GM19043 (cell line): ENCODE measurements around the gene SLCO1C1.
"Not testable (repeated sequence)": the region's sequence is repeated elsewhere in the genome, so short reads cannot be mapped to it uniquely, and the experiment has no call there.

ENCODE experiments used
- ATAC-seq: cut with Tn5 transposase; IDR thresholded peaks from one replicate; pipeline ENCODE4 v1.9.1; 2021; ENCODE audit warnings: low read depth; ENCODE audit not compliant: unreplicated experiment

SLCO1C1 gene

GRCh38 chr12:20783796-20784357, 88.7 kb downstream of the SLCO1C1 start:
- ATAC-seq = not testable (repeated sequence)

- ATAC-seq = no peak
Observed at GRCh38 chr12:20792971-20793370, 97.8 kb downstream of the SLCO1C1 start.

DNA sequence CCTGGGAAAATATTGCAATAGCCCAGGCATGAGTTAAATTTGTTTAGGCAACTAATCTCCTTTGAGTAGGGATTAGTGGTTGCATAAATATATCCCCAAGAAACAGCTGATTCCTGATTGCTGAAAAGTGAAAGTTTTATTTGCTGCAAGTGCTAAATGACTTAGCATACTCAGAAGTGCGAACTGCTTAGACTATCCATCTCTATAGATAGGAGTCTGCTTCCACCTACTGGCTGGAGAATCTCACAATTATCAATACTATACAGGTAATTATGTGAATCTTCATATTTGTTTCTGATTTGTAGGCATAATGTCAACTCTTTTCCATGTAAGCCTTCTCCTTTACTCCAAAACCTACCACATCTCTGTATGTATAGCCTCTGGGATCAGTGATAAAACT, 103.4 kb downstream of the SLCO1C1 start:
- no peak for ATAC-seq

DNA sequence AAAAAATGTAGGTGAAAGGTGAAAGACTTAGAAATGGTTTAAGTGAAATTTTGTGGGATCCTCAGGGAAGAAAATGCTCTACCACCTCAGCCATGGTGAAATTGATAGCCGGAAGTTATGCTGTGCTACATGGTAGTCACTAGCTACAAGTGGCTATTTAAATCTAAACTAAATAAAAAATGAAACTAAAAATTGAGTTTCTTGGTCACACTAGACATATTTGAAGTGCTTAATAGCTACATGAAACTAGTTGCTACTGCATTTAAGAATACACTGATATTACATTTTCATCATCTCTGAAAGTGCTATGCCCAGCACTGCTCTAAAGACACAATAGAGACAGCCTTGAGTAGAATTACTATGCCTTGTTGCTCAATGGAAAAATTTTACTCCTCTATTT, 105.0 kb downstream of the SLCO1C1 start:
- ATAC-seq = no peak

DNA sequence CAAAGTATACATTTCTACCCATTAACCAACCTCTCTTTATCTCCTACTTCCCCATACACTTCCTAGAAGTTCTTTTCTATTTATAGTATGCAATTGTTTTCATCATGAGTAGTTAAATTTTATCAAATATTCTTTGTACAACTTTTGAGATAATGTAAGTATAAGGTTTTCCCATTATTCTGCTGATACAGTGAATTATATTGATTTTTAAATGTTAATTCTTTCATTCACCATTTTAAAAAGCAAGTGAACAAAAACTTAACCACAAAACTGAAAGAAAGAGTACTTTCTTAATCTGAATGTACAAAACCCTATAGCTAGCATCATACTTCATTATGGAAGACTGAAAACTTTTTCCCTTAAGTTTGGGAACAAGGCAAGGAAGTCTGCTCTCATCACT, 105.9 kb downstream of the SLCO1C1 start:
- no peak for ATAC-seq
